PC-9 (cell line): Measurements from ENCODE around the gene SPP2.

Source experiments
- CTCF ChIP-seq: fragments of 200-600 bp; sonication (generic); conservative IDR thresholded peaks from 2 replicates; pipeline ENCODE4 v1.6.1; 2017; ENCODE audit warnings: mixed run types, antibody characterized with exemption, mild to moderate bottlenecking, moderate library complexity
- EZH2 ChIP-seq: fragments of 200-600 bp; sonication (generic); IDR thresholded peaks from 2 replicates; pipeline ENCODE4 v1.8.0; 2017; ENCODE audit warnings: antibody characterized with exemption, low read depth

- no peak for TF ChIP-seq CTCF
- TF ChIP-seq EZH2: no peak
Measured at GRCh38 chr2:234109321-234109720, 58.8 kb downstream of the SPP2 start.
